GM19043 (cell line): ENCODE data around the gene C9orf50.

ENCODE experiments used
- ATAC-seq: cut with Tn5 transposase; IDR thresholded peaks from one replicate; pipeline ENCODE4 v1.9.1; 2021; ENCODE audit warnings: low read depth; ENCODE audit not compliant: unreplicated experiment

C9orf50 gene

DNA sequence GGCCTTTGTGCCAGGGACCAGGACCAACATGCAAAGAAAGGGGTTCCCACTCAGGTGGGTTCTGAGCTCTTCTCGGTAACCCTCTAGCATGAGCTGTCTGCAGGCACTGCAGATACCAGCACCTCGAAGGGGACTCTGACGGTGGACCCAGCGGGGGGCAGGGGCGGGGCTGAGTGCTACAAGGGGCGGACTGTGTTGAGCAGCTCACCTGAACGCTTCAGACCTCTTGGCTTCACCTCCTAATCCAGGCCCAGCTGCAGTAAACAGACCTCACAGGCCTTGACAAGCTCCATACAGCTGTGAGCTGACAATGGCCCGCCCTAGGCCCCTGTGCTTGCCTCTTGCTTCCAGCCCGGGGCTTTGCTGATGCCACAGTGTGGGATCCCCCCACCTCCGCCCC lies 48.4 kb downstream of the C9orf50 start:
- ATAC-seq, result no peak

DNA sequence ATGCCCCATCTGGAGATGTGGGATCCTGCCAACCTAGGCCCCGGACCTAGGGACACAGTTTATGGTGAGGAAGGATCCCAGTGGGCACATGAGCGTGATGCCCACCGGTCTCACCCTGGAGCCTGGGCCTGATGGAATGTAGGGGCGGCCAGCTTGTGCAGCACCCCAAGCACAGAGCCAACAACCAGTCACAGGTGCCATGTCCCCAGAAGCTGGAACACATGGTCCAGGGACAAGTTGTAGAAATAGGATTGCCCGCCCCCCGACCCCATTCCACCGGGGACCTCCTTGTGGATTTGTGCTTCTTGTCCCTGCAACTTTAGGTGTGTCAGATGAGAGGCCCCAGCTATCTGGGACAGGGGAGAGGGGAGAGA lies 48.9 kb downstream of the C9orf50 start:
- ATAC-seq, result no peak

DNA sequence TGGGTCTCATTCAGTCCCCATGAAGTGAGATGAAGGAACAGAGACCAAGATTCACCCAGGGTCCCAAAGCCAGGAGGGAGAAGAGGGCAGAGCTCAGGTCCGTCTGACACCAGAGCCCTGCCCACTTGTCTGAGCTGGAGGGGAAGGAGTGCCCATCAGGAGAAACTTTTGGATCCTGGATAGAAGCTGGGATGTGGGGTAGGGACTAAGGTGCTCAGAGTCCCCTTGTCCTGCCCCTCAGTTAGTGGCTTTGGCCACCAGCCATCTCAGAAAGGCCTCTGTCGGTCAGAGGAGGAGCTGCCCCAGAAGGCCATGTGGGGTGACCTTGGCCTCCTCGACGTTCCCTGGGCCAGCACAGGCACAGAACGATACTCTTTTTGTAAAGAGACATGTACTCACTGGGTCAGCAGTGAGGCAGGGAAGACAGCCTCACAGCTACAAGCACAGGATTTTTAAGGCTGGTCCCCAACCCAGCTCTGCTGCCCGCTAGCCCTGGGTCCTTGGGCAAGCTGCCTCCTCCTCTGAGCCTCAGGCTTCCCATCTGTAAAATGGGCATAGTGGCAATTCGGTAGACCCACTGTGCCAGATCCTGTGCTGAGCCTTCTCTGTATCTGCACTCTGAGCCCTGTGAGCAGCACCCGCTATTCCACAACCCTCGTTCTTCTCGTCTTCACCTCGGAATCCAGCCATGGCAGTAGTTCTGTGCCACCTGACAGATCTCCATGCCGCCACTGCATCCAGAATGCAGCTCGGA lies 49.4 kb downstream of the C9orf50 start:
- no peak for ATAC-seq

DNA sequence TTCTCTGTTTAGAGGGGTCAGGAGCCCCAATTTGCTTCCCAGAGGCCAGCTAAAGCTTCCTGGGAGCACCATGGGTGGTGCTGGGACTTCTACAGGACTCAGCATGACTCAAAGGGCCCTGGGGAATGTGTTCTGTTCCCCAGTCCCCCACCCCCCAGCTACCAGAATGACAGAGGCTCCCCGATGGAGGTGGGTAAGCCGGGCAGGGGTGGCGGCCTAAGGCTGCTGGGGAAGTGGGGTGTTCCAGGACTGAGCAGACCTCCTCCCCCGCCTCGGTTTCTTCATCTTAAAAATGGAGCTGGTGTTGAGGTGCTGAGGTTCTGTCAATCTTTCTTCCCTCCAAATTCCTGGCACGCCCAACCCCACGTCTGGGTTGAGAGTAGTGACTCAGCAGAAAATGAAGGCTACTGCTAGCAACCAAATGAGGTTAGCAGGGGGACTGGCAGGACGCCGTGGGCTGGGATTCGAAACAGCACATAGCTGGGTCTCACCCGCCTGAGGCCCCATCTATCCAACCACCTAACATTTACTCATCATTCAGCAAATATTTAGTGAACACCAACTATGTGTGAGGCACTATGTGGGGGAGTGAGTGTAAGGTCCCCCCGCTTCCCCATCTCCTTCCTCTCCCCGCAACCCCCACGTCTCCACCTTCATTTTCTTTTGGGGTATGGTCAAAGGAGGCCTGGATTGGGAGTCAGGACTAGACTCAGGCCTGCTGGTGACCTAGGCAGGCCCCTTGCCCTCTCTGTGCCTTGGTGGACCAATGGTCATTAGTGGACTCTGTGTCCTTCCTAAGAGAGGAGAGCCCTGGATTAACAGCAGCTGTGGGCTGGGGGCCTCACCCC lies 50.2 kb downstream of the C9orf50 start:
- no peak for ATAC-seq

DNA sequence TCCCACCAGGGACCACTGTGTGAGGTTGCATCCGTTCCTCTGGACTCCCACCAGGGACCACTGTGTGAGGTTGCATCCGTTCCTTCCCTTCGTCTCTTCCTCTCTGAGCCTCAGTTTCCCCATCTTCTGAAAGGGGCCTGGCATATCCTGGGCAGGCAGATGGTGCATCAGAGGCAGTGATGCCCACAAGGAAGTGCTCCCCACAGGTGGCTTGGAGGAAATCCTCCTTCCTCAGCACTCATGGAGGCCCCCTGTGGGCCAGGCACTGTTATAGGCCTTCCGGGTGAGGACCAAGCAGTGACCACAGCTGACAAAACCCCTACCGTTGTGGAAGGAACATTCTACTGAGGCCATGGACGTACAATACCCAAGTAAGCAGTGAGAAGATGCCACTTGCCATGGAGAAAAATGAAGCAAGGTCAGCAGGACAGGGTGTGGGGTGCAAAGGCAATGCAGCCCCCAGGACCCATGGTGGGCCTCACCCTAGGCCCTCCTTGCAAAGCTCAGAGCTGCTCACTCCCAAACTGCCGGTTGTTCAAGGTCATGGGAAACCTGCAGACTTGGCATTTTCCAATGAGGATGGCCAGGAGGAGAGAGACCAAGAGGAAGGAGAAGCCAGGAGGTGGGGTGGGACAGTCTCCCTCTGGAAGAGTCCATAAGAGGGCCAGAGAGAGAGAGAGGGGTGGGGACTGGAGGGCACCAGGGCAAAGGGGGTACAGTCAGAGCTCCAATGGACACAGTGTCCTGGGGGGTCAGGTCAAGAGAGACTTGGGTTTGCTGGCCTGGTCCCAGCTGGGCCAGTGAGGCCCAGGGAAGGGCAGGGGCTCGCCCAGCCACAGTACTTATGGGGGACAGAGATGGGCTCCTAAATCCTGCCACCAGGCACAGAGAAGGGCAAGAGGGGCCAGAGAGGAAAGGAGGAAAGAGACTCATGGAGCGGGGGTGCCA lies 51.1 kb downstream of the C9orf50 start:
- ATAC-seq, result no peak

DNA sequence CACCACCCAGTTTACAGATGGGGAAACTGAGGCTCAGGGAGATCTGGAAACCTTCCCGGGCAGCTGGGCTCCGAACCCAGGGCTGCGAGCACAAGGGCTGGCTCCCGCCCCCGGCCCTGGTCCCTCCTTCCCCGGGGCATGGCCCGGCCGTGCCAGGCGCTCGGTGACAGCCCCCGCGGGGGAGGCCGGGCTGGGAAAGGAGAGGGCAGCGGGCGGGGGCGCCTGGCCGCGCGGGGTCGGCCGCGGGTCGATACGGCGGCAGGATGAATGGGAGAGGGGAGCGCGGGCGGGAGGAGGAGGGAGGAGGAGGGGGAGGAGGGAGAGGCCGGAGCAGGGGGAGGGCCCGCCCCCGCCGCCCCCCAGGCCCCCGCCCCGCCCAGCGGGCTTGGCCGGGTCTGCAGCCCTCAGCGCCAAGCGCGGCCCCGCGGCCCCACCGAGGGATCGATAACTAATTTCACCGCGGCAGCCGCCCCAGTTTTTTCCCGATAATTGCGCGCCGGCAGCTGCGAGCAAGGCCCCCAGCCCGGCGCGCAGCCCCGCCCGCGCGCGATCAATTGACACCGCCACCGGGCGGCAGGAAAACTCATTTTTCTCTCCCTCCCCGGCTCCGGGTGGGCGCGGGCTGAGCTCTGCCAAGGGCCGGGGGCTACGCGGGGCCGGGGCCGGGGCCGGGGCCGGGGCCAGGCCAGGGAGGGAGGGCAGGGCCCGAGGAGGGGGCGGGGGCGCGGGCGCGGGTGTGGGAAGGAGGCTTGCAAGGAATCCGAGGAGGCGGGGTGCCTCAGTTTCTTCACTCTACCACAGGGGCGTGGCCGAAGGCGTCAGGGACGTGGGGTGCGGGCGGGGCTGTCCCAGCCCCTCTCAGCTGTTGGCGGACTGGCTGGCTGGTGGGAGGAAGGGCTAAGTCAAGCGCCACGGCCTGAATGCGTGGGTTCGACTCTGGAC lies 52.1 kb downstream of the C9orf50 start:
- no peak for ATAC-seq

DNA sequence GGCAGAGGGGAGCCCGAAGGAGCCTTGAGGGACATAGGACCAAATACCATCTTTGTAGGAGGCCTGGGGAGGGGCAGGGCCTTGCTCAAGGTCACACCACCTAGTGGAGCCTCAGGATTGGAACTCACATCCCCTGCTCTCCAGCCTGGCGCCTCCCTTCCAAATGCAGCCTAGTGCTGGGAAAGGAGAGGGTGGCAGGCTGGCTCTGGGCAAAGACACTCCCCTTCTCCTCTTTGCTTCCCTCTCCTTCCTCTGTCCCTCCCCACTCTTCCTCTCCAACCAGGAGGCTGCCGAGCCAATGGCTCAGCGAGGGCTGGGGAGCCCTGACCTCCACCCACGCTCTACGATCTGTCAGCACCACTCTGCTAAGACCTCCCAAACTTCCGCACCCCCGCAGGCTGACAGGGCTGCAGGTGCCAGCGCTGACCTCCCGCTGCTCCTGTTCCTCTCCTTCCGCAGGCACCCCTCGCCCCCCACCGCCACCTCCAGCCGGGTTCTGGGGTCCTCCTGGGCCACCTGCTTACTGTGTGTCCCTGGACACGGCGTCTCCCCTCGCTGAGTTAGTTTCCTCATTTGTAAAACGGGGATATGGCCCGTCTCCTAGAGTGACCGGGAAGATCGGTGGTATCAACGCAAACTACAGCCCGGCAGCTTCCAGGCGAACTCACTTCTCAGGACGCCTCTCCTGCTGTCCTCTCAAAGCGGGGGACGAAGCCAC lies 52.9 kb downstream of the C9orf50 start:
- no peak for ATAC-seq

DNA sequence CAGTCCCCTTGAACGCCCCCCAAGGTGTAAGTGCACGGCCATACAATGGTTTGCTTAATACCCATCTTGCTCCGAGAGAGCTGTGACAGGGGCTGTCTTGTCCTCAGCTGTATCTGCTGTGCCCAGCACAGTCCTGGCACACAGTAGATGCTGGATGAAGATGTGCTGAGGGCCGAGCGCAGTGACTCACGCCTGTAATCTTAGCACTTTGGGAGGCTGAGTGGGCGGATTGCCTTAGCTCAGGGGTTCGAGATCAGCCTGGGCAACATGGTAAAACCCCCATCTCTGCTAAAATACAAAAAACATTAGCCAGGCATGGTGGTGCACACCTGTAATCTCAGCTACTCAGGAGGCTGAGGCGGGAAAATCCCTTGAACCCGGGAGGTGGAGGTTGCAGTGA lies 53.6 kb downstream of the C9orf50 start:
- no peak for ATAC-seq

DNA sequence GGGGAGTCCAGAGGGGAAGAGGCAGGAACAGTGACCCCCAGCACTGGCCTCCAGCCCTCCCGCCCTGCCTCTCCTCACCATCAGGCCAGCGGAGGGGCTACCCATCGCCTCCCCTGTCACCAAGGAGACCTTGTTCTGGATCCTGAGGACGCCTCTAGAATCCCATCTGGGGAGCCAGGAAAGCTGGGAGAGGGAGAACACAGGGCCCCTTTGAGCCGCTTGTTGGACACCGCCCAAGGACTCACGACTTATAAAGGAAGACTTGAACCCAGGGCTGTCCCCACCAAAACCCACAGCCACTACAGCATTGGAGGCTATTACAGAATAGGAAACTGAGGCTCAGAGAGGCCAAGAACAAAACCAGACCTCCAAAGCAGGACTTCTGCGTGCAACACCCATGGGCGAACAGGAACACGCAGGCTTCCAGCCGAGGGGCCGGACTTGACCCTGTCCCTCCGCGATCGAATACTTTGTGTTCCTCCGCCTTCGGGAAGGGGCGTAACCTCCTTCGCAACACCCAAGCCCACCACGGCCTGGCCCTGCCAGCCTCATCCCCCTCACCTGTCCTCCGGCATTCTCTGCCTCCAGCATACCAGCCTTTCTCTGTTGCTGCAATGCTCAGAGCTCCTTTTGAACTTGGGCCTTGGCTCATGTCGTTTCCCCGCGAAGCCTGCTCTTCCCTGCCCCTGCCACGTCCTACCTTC lies 54.2 kb downstream of the C9orf50 start:
- ATAC-seq, result no peak

DNA sequence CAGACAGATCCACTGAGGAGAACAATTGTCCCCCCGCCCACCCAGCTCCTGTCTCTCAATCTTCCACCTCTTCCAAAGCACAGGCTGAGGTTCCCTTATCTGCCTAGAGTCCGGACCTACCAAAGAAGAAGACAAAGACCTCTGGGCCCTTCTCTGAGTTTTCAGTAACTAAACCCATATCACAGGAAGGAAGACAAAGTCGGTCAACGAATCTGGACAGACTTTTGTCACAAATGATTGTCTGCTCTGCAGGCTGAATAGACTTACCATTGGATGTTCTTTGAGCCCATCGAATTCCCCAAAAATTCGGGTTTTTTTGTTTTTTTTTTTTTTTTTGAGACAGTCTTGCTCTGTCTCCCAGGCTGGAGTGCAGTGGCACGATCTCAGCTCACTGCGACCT lies 58.0 kb downstream of the C9orf50 start:
- no peak for ATAC-seq

DNA sequence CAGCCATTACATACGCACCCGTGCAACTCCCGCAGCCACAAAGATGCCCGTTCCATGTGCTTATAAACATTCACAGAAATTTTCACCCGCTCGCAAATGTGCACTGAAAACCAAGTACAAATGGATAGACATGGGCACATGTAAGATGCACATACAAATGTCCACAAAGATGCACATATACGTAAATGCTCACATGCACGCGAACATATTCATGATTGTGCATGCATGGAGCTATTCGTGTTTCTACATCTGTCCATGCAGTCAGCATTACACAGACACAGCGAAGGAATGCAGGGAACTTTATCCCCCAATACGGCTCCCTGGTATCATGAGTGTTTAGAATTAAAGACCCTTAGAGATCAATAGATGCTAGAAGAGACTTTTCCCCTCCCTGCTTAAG lies 58.4 kb downstream of the C9orf50 start:
- ATAC-seq, result no peak
